ENCODE measurements around the gene CLRN2. TPM values are rescaled to one million over a fixed set of nuclear protein-coding genes. Genes with fewer than 3 reads are reported as not detected.

Gene CLRN2
- total RNA-seq, 1 experiment from 2014 or later, result not detected

DNA sequence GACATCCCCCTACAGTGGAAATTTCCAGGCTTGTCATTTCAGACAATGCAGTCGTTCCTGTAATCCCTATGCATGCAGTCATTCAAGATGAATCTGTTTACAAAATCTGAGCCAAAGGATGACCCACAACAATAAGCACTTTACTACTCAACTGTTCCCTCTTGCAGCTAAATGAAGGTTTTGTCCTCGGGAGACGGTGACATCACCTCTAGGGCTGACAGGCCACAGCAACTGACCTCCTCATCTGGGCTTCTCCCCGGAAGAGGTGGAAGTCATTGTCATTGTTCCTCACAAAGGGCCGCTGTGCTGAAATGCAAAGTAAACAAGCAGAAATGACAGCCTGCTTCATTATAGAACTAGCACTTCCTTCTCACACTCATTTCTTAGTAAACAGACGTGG lies 29.2 kb downstream of the CLRN2 start:
- H3K27me3 Mint-ChIP-seq (ENCODE audit: low read depth), result peaks cover 52% of the 10 kb centered on the region
- no peak overlapping the region for H2BK5ac ChIP-seq (ENCODE audit: insufficient read length, low read length)
- no peak overlapping the region for H3T11ph ChIP-seq (ENCODE audit: low read length)
- no peak overlapping the region for H3K27ac ChIP-seq (ENCODE audit: insufficient read length, low read depth, low read length)
- H3K14ac ChIP-seq (ENCODE audit: insufficient read depth, low read length), result no peak overlapping the region
- DNase-seq, result peak; percentile 41
- no peak overlapping the region for H2BK20ac ChIP-seq (ENCODE audit: low read depth, low read length, poor library complexity, severe bottlenecking)
- no peak overlapping the region for H2AFZ ChIP-seq (ENCODE audit: low read length)
- no peak overlapping the region for H2AK5ac ChIP-seq (ENCODE audit: insufficient read length, low read length)
- H3K4me3 Mint-ChIP-seq, result no peak overlapping the region
- H3K27ac Mint-ChIP-seq, result no peak overlapping the region
- no peaks in the 10 kb centered on the region for H3K36me3 Mint-ChIP-seq (ENCODE audit: insufficient read depth in 1 of 3, low read depth in 3 of 3)
- no peak overlapping the region for H3K18ac ChIP-seq (ENCODE audit: insufficient read length, low read depth, low read length)
- no peak overlapping the region for H2BK12ac ChIP-seq (ENCODE audit: insufficient read length, low read depth, low read length)
- WGBS (ENCODE audit: extremely low coverage, insufficient read length, low lambda C conversion rate), result no CpG with 5 or more reads among the region's 6 CpGs
- no peak overlapping the region for H4K5ac ChIP-seq (ENCODE audit: insufficient read length, low read depth, low read length)
- no peak overlapping the region for H3K9ac ChIP-seq (ENCODE audit: extremely low read depth, insufficient read length, low read length)
- H3K27me3 ChIP-seq (ENCODE audit: insufficient read depth, low read length), result peaks cover 4% of the 10 kb centered on the region; the same call in 1 of the 2 replicates
- H4K8ac ChIP-seq (replicated peaks; ENCODE audit: insufficient read length, low read depth, low read length), result no peak overlapping the region
- H4K20me1 ChIP-seq (ENCODE audit: control insufficient read depth, insufficient read depth, insufficient read length), result no peaks in the 10 kb centered on the region
- no peaks in the 10 kb centered on the region for H3K9me3 ChIP-seq (ENCODE audit: control insufficient read depth, low read depth, low read length)
- TF ChIP-seq, protein P1, sequence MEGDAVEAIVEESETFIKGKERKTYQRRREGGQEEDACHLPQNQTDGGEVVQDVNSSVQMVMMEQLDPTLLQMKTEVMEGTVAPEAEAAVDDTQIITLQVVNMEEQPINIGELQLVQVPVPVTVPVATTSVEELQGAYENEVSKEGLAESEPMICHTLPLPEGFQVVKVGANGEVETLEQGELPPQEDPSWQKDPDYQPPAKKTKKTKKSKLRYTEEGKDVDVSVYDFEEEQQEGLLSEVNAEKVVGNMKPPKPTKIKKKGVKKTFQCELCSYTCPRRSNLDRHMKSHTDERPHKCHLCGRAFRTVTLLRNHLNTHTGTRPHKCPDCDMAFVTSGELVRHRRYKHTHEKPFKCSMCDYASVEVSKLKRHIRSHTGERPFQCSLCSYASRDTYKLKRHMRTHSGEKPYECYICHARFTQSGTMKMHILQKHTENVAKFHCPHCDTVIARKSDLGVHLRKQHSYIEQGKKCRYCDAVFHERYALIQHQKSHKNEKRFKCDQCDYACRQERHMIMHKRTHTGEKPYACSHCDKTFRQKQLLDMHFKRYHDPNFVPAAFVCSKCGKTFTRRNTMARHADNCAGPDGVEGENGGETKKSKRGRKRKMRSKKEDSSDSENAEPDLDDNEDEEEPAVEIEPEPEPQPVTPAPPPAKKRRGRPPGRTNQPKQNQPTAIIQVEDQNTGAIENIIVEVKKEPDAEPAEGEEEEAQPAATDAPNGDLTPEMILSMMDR (conservative IDR thresholded peaks at IDR 0.05), result no peak
- no peaks in the 10 kb centered on the region for H3K23me2 ChIP-seq (ENCODE audit: insufficient read length, low read depth, low read length, poor library complexity, severe bottlenecking)
- no peak overlapping the region for H3K56ac ChIP-seq (ENCODE audit: insufficient read length, low read depth, low read length)
- H3K79me2 ChIP-seq (ENCODE audit: insufficient read depth, low read length), result no peaks in the 10 kb centered on the region
- no peak overlapping the region for H4K91ac ChIP-seq (ENCODE audit: insufficient read length, low read depth, low read length)
- peaks cover 8 to 14% of the 10 kb centered on the region in 2 experiments for H3K4me1 Mint-ChIP-seq
- H3K4me1 ChIP-seq (ENCODE audit: insufficient read depth, low read length), result peaks cover 1% of the 10 kb centered on the region; the same call in 1 of the 2 replicates
- H3K4me2 ChIP-seq (ENCODE audit: insufficient read depth, insufficient read length, low read length), result no peak overlapping the region
- H3K9me3 Mint-ChIP-seq, result no peaks in the 10 kb centered on the region; a peak in 1 of 5 replicates
- H3K4ac ChIP-seq (ENCODE audit: low read depth, low read length), result no peak overlapping the region
- H3K79me1 ChIP-seq (ENCODE audit: insufficient read depth, low read depth, low read length, poor library complexity, severe bottlenecking), result no peaks in the 10 kb centered on the region
- no peak overlapping the region for H3K23ac ChIP-seq (ENCODE audit: insufficient read length, low read depth, low read length)
- H2BK15ac ChIP-seq (ENCODE audit: low read depth, low read length), result no peak overlapping the region
- H2BK120ac ChIP-seq (ENCODE audit: low read depth, low read length, poor library complexity, severe bottlenecking), result no peak overlapping the region

Measured in H9 (cell line).